ENCODE data around the gene MARK1.
"Not testable (repeated sequence)": the region's sequence is repeated elsewhere in the genome, so short reads cannot be mapped to it uniquely, and the experiment has no call there.

The MARK1 gene

GRCh38 chr1:220563564-220563963 lies 35.6 kb downstream of the MARK1 start:
- Mint-ChIP-seq H3K9me3 (no peaks in the 10 kb centered on the region), H3K4me1 (ENCODE audit: low read depth) (no peaks in the 10 kb centered on the region), H3K36me3 (ENCODE audit: low read depth) (no peaks in the 10 kb centered on the region), H3K27me3 (peaks cover 3% of the 10 kb centered on the region), H3K4me3 (no peak overlapping the region), H3K27ac (no peak overlapping the region)
- DNase-seq: no peak

- DNase-seq: no peak
- Mint-ChIP-seq H3K27me3 (peaks cover 3% of the 10 kb centered on the region), H3K4me1 (ENCODE audit: low read depth) (no peaks in the 10 kb centered on the region)
Observed at GRCh38 chr1:220564216-220564615, 36.3 kb downstream of the MARK1 start.

GRCh38 chr1:220565670-220566069 lies 37.7 kb downstream of the MARK1 start:
- DNase-seq: no peak
- Mint-ChIP-seq H3K4me3 (no peak overlapping the region), H3K27ac (no peak overlapping the region), H3K9me3 (no peaks in the 10 kb centered on the region), H3K4me1 (ENCODE audit: low read depth) (no peaks in the 10 kb centered on the region), H3K36me3 (ENCODE audit: low read depth) (no peaks in the 10 kb centered on the region), H3K27me3 (peaks cover 3% of the 10 kb centered on the region)

More at GRCh38 chr1:220564216-220564615, 36.3 kb downstream of the MARK1 start:
- Mint-ChIP-seq H3K9me3 (no peaks in the 10 kb centered on the region), H3K4me3 (no peak overlapping the region), H3K36me3 (ENCODE audit: low read depth) (no peaks in the 10 kb centered on the region), H3K27ac (no peak overlapping the region)

GRCh38 chr1:220566869-220567268 lies 38.9 kb downstream of the MARK1 start:
- no peaks in the 10 kb centered on the region for H3K9me3 Mint-ChIP-seq
- no peak overlapping the region for H3K4me3 Mint-ChIP-seq
- H3K27ac Mint-ChIP-seq: no peak overlapping the region
- no peak for DNase-seq
- H3K4me1 Mint-ChIP-seq (ENCODE audit: low read depth): no peaks in the 10 kb centered on the region
- peaks cover 7% of the 10 kb centered on the region for H3K27me3 Mint-ChIP-seq
- no peaks in the 10 kb centered on the region for H3K36me3 Mint-ChIP-seq (ENCODE audit: low read depth)

DNA sequence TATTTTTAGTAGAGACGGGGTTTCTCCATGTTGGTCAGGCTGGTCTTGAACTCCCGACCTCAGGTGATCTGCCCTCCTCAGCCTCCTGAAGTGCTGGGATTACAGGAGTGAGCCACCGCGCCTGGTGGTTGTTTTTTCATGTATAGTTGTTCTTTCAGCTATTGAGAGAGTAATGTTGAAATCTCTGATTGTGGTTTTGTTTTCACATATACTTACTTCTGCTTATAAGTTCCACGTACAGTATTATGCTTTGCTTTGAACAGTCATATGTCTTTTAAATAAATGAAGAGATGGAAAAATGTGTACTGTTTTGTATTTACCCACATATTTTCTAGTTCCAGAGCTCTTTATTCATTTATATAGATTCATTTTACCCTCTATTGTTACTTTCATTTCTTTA lies 44.5 kb downstream of the MARK1 start:
- Mint-ChIP-seq H3K36me3 (ENCODE audit: low read depth) (no peaks in the 10 kb centered on the region), H3K4me1 (ENCODE audit: low read depth) (no peaks in the 10 kb centered on the region), H3K27me3 (peaks cover 9% of the 10 kb centered on the region), H3K4me3 (no peak overlapping the region), H3K9me3 (peaks cover 15% of the 10 kb centered on the region), H3K27ac (no peak overlapping the region)
- DNase-seq: no peak

DNA sequence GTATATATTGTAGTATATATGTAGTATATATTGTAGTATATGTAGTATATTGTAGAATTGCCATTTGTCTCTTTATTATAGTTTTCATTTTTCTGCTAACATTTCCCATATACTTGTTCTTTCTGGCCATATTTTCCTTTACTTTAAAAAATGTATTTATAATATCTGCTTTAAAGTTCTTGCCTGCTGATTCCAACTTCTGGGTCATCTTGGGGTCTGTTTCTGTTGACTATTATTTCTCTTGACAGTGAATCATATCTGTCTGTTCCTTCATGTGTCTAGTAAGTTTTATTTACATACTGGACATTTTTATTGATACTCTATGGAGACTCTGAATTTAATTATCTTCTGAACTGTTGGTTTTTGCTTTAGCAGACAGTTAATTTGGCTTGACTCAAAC lies 45.9 kb downstream of the MARK1 start:
- no peaks in the 10 kb centered on the region for H3K36me3 Mint-ChIP-seq (ENCODE audit: low read depth)
- DNase-seq: no peak
- peaks cover 9% of the 10 kb centered on the region for H3K27me3 Mint-ChIP-seq
- H3K4me3 Mint-ChIP-seq: no peak overlapping the region
- H3K9me3 Mint-ChIP-seq: peaks cover 15% of the 10 kb centered on the region
- H3K4me1 Mint-ChIP-seq (ENCODE audit: low read depth): no peaks in the 10 kb centered on the region
- no peak overlapping the region for H3K27ac Mint-ChIP-seq

- Mint-ChIP-seq H3K27ac (no peak overlapping the region), H3K36me3 (ENCODE audit: low read depth) (no peaks in the 10 kb centered on the region), H3K27me3 (peaks cover 9% of the 10 kb centered on the region), H3K4me1 (ENCODE audit: low read depth) (no peaks in the 10 kb centered on the region), H3K4me3 (no peak overlapping the region), H3K9me3 (peaks cover 15% of the 10 kb centered on the region)
- no peak for DNase-seq
Observed at GRCh38 chr1:220575718-220576497, 48.0 kb downstream of the MARK1 start.

- Mint-ChIP-seq H3K4me3 (no peak overlapping the region), H3K9me3 (peaks cover 14% of the 10 kb centered on the region), H3K27ac (no peak overlapping the region), H3K4me1 (ENCODE audit: low read depth) (no peaks in the 10 kb centered on the region), H3K27me3 (peaks cover 5% of the 10 kb centered on the region), H3K36me3 (ENCODE audit: low read depth) (no peaks in the 10 kb centered on the region)
- DNase-seq: no peak
Observed at GRCh38 chr1:220577926-220578325, 50.0 kb downstream of the MARK1 start.

GRCh38 chr1:220579317-220579716 lies 51.4 kb downstream of the MARK1 start:
- H3K27me3 Mint-ChIP-seq: peaks cover 3% of the 10 kb centered on the region
- H3K36me3 Mint-ChIP-seq (ENCODE audit: low read depth): no peaks in the 10 kb centered on the region
- peaks cover 7% of the 10 kb centered on the region for H3K9me3 Mint-ChIP-seq
- no peak overlapping the region for H3K27ac Mint-ChIP-seq
- DNase-seq: no peak
- no peaks in the 10 kb centered on the region for H3K4me1 Mint-ChIP-seq (ENCODE audit: low read depth)
- H3K4me3 Mint-ChIP-seq: no peak overlapping the region

DNA sequence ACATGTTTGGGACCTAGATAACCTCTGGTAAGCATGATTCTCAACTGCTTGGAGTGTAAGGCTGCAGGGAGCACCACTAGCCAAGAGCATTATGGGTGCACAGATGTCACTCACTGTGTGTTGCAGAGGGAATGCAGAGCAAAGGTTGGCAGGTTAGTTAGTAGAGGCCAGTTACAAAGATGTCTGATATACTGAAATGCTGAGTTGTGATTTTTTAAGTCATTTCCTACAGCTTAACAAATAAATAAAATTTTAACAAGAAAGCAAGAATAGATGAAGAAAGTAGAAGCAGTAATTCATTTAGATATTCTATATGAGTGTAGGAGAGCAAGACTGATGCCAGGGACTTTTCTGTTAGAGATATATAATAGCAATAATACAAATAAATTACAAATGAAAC lies 64.8 kb downstream of the MARK1 start:
- Mint-ChIP-seq H3K4me3 (no peak overlapping the region), H3K27me3 (peaks cover 12% of the 10 kb centered on the region), H3K27ac (no peak overlapping the region), H3K9me3 (no peaks in the 10 kb centered on the region), H3K4me1 (ENCODE audit: low read depth) (no peaks in the 10 kb centered on the region), H3K36me3 (ENCODE audit: low read depth) (no peaks in the 10 kb centered on the region)
- DNase-seq: no peak

GRCh38 chr1:220594356-220594755 lies 66.4 kb downstream of the MARK1 start:
- DNase-seq: no peak
- Mint-ChIP-seq H3K27ac (no peak overlapping the region), H3K36me3 (ENCODE audit: low read depth) (no peaks in the 10 kb centered on the region), H3K27me3 (peaks cover 8% of the 10 kb centered on the region), H3K9me3 (no peaks in the 10 kb centered on the region), H3K4me3 (no peak overlapping the region), H3K4me1 (ENCODE audit: low read depth) (no peaks in the 10 kb centered on the region)

DNA sequence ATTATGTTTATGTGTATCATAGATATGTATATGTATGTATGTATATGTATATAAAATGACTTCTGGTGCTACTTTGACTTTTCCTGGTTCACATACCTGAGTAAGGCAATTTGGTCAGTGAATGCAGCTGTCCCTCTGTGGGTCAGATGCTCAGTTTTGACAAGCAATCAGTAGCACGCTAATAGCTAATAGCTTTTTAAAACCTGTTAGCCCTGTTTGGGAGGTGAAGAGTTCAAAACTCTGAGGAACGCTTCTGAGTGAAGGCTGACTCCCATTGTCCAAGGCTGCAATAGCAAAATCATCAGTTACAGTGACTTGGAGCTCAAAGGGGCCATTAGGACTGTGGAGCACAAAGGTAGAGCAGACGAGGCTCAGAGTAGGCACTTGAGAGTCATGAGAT lies 67.2 kb downstream of the MARK1 start:
- Mint-ChIP-seq H3K36me3 (ENCODE audit: low read depth) (no peaks in the 10 kb centered on the region), H3K4me1 (ENCODE audit: low read depth) (no peaks in the 10 kb centered on the region), H3K27ac (no peak overlapping the region), H3K9me3 (no peaks in the 10 kb centered on the region), H3K27me3 (peaks cover 8% of the 10 kb centered on the region), H3K4me3 (no peak overlapping the region)
- no peak for DNase-seq

DNA sequence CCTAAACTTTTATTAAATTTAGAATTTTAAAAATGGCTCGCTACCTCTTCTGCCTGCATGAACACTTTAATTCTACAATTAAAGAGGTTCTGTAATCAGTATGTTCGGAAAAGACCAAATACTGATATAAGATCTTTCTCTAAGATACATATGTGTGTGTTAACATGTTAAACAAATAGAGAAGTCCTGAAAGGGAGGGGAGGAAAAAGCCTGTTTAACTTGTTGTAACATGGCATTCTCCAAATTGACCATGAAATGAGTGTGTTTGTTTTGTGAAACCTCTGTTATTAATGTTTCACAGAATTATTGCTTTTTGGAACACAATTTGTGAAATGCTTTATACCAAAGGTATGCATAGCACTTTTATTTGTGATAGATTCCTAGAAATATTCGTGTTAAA lies 77.0 kb downstream of the MARK1 start:
- no peak overlapping the region for H3K4me3 Mint-ChIP-seq
- H3K4me1 Mint-ChIP-seq (ENCODE audit: low read depth): no peaks in the 10 kb centered on the region
- no peak overlapping the region for H3K27ac Mint-ChIP-seq
- H3K9me3 Mint-ChIP-seq: no peaks in the 10 kb centered on the region
- no peaks in the 10 kb centered on the region for H3K36me3 Mint-ChIP-seq (ENCODE audit: low read depth)
- no peak for DNase-seq
- H3K27me3 Mint-ChIP-seq: peaks cover 6% of the 10 kb centered on the region

GRCh38 chr1:220605651-220606050 lies 77.7 kb downstream of the MARK1 start:
- H3K9me3 Mint-ChIP-seq; DNase-seq; H3K4me1 Mint-ChIP-seq (ENCODE audit: low read depth); H3K27me3 Mint-ChIP-seq; H3K4me3 Mint-ChIP-seq; H3K27ac Mint-ChIP-seq; H3K36me3 Mint-ChIP-seq (ENCODE audit: low read depth): not testable (repeated sequence)

DNA sequence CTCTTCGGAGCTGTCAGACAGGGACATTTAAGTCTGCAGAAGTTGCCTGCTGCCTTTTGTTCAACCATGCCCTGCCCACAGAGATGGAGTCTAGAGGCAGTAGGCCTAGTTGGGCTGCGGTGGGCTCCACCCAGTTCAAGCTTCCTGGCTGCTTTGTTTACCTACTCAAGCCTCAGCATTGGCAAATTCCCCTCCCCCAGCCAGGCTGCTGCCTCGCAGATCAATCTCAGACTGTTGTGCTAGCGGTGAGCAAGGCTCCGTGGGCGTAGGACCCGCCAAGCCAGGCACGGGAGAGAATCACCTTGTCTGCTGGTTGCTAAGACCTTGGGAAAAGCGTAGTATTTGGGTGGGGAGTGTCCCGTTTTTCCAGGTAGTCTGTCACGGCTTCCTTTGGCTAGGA lies 83.2 kb downstream of the MARK1 start:
- H3K27ac Mint-ChIP-seq, DNase-seq: not testable (repeated sequence)

DNA sequence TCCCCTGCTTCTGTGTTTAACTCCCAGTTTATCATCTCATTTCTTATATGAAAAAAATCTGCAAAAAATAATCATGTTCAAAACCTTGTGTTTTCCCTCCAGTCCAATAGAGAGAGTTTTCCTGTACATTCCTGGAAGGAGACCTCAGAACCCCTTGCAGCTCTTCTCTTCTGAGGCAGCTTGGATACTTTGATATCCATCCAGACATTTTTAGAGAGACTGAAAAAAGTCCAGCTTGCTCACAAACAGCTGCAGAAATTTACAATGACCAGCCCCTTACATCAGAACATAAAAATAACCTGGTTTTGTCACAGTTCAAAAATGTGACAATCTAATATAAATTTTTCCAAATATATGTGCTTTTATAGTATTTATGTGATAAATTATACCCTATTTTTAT lies 88.9 kb downstream of the MARK1 start:
- no peaks in the 10 kb centered on the region for H3K36me3 Mint-ChIP-seq (ENCODE audit: low read depth)
- no peak for DNase-seq
- no peaks in the 10 kb centered on the region for H3K4me1 Mint-ChIP-seq (ENCODE audit: low read depth)
- H3K9me3 Mint-ChIP-seq: no peaks in the 10 kb centered on the region
- H3K27me3 Mint-ChIP-seq: peaks cover 7% of the 10 kb centered on the region
- no peak overlapping the region for H3K4me3 Mint-ChIP-seq
- no peak overlapping the region for H3K27ac Mint-ChIP-seq

More for the DNA sequence above, 83.2 kb downstream of the MARK1 start:
- H3K27me3 Mint-ChIP-seq: peaks cover 10% of the 10 kb centered on the region
- H3K4me1 Mint-ChIP-seq (ENCODE audit: low read depth); H3K36me3 Mint-ChIP-seq (ENCODE audit: low read depth); H3K4me3 Mint-ChIP-seq; H3K9me3 Mint-ChIP-seq: not testable (repeated sequence)

Data from activated T-cell treated with anti-CD3 and anti-CD28 coated beads, Interleukin-2, amount 50 U/mL, for 24 hours (primary cell).